Right kidney (tissue), 1 donor: ENCODE measurements around the gene MBNL2.

Experiments
- DNase-seq: peaks from one replicate; pipeline ENCODE4 v3.0.0-alpha.2; 2016

MBNL2 gene

GRCh38 chr13:97384371-97384770, 162.2 kb downstream of the MBNL2 start:
- DNase-seq: no peak

DNA sequence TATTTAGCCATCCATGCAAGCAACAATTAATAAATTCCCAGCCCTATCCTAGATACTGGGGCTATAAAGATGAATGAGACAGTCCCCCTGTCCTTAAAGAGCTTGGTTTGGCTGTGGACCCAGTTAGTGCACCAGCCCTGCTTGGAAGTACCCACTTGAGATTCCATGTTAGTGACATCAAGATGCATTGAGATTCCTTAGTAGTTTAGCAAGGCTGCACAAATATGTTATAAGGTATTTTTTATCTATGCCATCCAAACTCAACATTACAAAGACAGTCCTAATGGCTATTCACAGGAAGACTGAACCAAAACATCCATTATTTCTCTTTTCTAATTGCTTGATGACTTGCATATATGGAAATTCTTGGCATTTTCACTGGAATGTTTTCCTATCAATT, 163.0 kb downstream of the MBNL2 start:
- no peak for DNase-seq

DNA sequence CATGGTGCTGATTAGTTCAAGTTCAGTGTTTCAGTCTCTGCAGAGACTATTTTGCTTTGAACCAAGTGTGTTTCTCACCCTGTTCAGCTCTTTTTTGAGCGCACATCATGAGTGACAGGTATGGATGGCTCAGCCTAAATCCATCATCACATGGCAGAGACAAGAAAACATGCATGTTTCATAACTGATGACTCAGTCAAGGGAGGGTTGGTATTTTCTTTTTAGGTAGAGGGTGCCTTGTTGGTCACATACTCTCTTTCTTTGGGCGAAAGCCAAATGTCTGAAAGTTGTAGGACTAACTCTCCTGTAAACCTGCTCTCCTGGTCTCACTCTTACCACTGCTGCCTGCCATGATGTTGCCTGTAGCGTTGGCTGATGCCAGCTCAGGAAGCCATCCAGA, 163.7 kb downstream of the MBNL2 start:
- DNase-seq: no peak

GRCh38 chr13:97386801-97387484, 164.8 kb downstream of the MBNL2 start:
- DNase-seq: no peak

DNA sequence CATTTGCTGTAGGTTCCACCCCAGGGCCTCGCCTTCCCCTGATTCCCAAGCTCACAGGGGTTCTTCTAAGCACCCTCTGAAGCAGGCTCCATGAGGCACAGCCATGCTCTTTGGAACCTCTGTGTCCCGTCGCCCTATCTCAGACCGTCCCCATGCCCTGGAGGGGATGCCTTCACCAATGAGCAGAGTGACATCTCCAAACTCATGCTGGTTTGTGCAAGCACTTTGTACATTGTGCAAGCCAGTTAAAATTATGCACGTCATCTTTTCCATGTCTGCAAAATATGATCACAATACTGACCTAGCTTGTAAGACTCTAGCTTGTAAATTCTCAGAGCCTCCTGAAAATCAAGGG, 165.3 kb downstream of the MBNL2 start:
- no peak for DNase-seq

DNA sequence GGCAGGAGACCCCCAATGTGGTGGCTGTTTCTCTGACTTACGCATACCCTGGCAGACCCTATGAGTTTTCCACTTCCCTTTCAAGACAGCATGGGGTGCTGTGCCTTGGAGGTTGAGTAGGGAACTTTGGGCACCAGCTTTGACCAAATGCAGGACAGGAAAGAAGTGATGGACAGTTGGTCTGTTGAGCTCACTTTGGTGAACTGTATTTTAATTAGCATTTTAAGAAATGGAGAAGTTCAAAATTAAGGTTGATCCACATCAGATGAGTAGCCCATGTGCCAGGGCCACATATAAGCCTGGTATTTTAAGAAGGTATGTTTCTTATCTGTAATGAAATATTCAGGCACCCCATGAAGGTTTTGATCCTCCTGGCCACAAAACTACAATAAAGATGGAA, 165.8 kb downstream of the MBNL2 start:
- DNase-seq: no peak

GRCh38 chr13:97388373-97388772, 166.2 kb downstream of the MBNL2 start:
- no peak for DNase-seq

- no peak for DNase-seq
Measured at GRCh38 chr13:97390941-97391600, 168.9 kb downstream of the MBNL2 start.

DNA sequence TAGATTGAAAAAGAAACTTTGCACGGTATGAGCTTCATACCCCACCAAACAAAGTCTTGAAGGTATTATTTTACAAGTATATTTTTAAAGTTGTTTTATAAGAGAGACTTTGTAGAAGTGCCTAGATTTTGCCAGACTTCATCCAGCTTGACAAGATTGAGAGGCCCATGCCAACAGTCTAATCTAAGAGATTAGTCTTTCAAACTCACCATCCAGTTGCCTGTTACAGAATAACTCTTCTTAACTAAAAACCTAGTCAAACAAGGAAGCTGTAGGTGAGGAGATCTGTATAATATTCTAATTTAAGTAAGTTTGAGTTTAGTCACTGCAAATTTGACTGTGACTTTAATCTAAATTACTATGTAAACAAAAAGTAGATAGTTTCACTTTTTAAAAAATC, 169.9 kb downstream of the MBNL2 start:
- DNase-seq: no peak

GRCh38 chr13:97394542-97394941, 172.4 kb downstream of the MBNL2 start:
- no peak for DNase-seq

DNA sequence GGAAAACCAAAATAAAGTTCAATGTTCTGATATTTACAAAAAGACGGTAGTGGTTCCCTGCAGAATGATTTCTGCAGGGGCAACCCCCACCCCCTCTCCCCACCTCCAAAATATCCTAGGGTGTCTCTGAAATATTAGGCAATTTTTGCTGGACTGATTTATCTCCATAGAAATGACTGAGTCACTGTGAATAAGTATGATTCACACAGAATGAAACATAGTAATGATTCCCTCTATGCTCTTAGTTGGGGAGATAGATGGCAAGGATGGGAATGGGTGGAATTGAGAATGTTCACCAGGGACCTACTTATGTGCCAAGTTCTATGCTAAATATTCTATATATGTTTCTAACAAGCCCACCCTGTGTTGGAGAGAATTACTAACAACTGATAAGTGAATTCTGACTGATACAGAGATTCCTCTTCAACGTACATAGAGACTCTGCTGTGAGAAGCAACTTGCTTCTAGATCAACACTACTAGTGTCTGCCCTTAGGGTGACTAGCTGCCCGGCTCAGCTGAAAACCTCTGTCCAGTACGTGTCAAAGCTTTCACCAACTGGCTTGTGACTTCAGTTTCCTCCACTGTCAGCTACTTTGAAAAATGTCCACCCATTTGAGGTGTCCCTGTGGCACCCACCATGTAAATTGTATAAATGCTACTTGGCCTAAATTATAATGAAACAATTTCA, 173.5 kb downstream of the MBNL2 start:
- DNase-seq: no peak

DNA sequence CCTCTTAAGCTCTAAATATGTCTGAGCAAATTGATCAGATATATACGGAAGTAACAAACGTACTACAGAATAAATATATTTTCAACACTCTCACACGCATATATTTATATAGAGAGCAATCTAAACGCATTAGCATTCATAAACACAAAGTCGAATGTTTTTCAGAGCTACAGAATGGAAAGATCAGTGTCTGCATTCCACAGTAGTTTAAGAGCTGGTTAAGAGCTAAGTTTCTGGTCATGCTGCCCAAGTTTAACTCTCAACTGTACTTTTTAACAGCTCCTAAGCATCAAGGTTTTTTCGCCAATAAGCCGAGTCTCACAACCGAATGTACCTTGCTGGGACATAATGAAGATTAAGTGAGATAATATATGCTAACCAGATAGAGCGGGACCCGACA, 175.1 kb downstream of the MBNL2 start:
- DNase-seq: no peak

- DNase-seq: no peak
Measured at GRCh38 chr13:97401421-97401820, 179.3 kb downstream of the MBNL2 start.

- no peak for DNase-seq
Measured at GRCh38 chr13:97403893-97404750, 182.0 kb downstream of the MBNL2 start.

- DNase-seq: no peak
Measured at GRCh38 chr13:97407540-97407939, 185.4 kb downstream of the MBNL2 start.

- no peak for DNase-seq
Measured at GRCh38 chr13:97408938-97409337, 186.8 kb downstream of the MBNL2 start.

DNA sequence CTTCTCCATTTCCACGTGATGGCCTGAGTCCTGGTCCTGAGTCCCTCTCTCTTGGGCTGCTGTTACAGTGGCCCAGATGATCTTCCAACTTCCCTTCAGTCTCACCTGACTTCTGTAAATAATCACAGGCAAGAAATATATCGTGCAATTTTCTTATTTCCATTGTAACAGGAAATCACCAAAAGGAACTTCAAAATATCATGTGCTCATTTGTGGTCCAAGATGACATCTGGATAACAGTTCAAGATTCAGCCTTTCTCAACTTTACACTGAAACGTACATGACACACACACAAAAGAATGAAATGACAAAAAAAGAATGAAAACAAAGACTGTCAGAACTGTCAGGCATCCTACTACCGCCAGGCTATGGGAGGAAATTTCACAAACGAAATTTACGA, 189.9 kb downstream of the MBNL2 start:
- DNase-seq: no peak

DNA sequence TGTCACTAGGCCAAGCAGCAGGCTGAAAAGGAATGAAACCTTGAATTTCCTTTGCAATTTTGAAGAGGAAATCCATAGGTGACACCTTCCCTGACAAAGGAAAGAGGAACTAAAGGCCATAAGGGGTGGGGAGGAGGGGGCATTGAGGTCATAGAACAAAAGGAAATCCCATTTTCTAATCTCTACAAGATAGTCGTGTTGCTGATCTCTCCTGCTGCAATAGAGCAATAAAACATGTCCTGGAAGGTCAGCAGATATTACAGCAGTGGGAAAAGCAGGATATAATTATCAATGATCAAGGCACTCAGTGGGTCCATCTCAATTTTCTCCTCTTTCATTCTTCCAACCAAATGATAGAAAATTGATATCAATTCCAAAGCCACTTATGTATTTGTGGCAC, 191.6 kb downstream of the MBNL2 start:
- DNase-seq: no peak

GRCh38 chr13:97414392-97414791, 192.3 kb downstream of the MBNL2 start:
- no peak for DNase-seq

- DNase-seq: no peak
Measured at GRCh38 chr13:97417698-97418097, 195.6 kb downstream of the MBNL2 start.

DNA sequence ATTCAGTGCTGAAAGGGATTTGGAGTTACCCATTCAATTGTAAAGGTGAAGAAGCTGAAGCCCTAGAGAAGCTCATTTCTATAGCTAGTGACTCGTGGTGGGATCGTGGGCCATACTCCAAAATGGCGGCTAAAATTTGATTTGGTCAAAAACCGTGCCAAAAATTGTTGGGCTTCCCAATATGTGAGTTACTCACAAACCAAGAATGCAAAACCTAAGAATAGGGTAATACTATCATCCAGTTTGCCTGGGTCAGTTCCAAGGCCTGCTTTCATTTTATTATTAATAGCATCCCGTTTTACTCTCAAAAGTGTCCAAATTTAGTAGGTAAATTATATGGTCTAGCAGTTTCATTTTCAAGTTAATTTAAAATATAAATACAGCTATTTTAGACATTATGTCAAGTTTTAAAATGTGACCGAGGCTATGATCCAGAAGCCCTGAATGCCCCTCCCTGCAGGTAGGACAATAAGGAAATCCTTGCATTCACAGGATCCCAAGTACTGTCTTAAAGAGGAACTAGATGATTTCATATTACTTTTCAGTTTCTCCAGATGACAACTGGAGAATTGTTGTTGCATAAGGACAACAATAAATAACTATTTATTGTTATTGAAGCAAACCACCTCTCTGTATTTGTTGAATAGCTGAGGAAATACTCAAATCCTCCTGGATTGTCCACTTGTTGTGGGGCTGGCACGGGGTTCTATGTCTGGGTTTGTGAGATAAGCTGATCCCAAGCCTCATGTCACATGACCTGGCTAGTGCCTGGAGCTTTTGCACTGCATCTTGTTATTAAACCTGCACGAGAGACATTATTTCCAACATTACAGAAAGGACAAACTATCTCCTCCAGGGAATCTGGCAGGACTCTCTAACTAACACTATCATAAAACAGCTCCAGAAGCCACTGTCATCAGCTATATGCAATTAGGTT, 200.3 kb downstream of the MBNL2 start:
- no peak for DNase-seq
